Measurements from ENCODE around the gene BHMT. TPM values are rescaled to one million over a fixed set of nuclear protein-coding genes. Genes with fewer than 3 reads are reported as not detected.
"Not testable (repeated sequence)": the region's sequence is repeated elsewhere in the genome, so short reads cannot be mapped to it uniquely, and the experiment has no call there.

The BHMT gene
- total RNA-seq, 4 donors from 2014 or later, result 0.30 to 0.64 TPM; not detected in 2

DNA sequence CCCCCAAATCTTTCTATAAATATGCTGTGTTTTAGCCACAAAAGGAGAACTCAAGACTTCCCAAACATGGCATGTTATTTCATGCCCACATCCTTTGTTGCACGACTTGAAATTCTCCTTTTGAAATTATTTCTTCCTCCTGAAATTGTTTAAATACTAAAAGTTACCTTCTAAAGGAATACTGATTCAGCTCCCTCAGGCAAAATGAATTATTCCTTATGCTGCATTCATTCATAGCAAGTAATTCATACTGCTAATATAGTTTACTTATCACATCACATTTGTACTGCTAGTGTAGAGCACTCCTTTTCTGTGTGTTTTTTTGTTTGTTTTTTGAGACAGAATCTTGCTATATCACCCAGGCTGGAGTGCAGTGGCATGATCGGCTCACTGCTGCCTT is 45.7 kb downstream of the BHMT start:
- Histone ChIP-seq H3K9me3 (no peaks in the 10 kb centered on the region), H3K36me3 (no peaks in the 10 kb centered on the region), H3K4me1 (no peaks in the 10 kb centered on the region), H3K27me3 (no peaks in the 10 kb centered on the region), H3K27ac (no peak overlapping the region), H3K4me3 (no peak overlapping the region)
- 47% methylated on average over 2 of the region's 2 CpGs for WGBS
- DNase-seq (ENCODE audit: low spot score in 2 of 2), result no peak
- TF ChIP-seq, protein P1, sequence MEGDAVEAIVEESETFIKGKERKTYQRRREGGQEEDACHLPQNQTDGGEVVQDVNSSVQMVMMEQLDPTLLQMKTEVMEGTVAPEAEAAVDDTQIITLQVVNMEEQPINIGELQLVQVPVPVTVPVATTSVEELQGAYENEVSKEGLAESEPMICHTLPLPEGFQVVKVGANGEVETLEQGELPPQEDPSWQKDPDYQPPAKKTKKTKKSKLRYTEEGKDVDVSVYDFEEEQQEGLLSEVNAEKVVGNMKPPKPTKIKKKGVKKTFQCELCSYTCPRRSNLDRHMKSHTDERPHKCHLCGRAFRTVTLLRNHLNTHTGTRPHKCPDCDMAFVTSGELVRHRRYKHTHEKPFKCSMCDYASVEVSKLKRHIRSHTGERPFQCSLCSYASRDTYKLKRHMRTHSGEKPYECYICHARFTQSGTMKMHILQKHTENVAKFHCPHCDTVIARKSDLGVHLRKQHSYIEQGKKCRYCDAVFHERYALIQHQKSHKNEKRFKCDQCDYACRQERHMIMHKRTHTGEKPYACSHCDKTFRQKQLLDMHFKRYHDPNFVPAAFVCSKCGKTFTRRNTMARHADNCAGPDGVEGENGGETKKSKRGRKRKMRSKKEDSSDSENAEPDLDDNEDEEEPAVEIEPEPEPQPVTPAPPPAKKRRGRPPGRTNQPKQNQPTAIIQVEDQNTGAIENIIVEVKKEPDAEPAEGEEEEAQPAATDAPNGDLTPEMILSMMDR (IDR thresholded peaks at IDR 0.05), result no peak
- no peak for TF ChIP-seq POLR2AphosphoS5 (IDR thresholded peaks at IDR 0.05)
- no peak for TF ChIP-seq EP300 (IDR thresholded peaks at IDR 0.05)
- no peak for TF ChIP-seq POLR2A (IDR thresholded peaks at IDR 0.05)

DNA sequence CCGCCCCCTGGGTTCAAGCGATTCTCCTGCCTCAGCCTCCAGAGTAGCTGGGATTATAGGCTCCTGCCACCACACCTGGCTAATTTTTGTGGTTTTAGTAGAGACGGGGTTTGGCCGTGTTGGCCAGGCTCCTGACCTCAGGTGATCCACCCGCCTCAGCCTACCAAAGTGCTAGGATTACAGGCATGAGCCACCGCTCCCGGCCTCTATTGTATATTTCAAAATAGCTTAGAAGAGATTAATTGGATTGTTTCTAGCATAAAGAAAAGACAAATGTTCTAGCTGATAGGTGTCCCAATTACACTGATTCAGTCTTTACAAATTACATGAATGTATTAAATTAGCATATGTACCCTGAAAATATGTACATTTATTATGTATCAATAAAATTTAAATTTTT is 50.0 kb downstream of the BHMT start:
- not testable (repeated sequence) for H3K4me1 ChIP-seq; H3K9me3 ChIP-seq; DNase-seq (ENCODE audit: low spot score in 2 of 2); H3K36me3 ChIP-seq; H3K27ac ChIP-seq; H3K4me3 ChIP-seq; H3K27me3 ChIP-seq
- WGBS, result 83% methylated on average over 7 of the region's 7 CpGs

DNA sequence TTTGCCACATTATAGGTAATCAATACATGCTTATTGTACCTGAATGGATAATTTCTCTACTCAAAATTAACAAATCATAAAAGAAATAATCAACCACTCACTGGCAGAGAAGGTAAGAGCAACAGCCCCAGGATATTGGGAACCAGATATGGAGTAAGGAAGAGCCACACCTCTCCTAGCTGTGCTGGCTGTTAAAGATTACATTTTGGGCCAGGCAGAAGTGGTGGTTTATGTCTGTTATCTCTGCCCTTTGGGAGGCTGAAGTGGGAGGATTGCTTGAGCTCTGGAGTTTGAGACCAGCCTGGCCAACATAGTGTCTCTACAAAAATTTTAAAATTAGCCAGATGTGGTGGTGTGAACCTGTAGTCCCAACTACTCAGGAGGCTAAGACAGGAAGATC is 56.4 kb downstream of the BHMT start:
- H3K4me3 ChIP-seq, result no peak overlapping the region
- no peak for TF ChIP-seq POLR2A (IDR thresholded peaks at IDR 0.05)
- TF ChIP-seq EP300 (IDR thresholded peaks at IDR 0.05), result no peak
- TF ChIP-seq, protein P1 (IDR thresholded peaks at IDR 0.05), result no peak
- TF ChIP-seq POLR2AphosphoS5 (IDR thresholded peaks at IDR 0.05), result no peak
- H3K4me1 ChIP-seq, result no peaks in the 10 kb centered on the region

DNA sequence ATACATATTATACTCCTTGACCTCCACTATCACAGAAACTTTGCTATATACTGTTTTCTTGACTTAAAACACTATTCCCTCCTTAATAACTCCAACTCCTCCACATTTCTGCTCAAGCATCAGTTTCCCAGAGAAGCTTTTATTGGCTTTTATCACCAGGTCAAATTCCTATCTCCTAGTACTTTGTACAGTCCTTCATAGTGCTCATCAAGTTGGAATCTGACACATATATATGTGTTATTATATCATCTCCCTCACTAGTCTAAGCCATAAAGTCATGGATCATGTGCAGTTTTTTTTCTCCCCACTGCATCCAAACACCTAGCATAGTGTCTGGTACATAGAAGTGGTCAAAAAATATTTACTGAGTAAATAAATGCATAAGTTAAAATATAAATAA is 59.1 kb downstream of the BHMT start:
- Histone ChIP-seq H3K4me1 (no peaks in the 10 kb centered on the region), H3K9me3 (no peaks in the 10 kb centered on the region), H3K27me3 (no peaks in the 10 kb centered on the region), H3K4me3 (no peak overlapping the region), H3K27ac (no peak overlapping the region), H3K36me3 (no peaks in the 10 kb centered on the region)
- DNase-seq (ENCODE audit: low spot score in 2 of 2), result no peak
- TF ChIP-seq POLR2A (IDR thresholded peaks at IDR 0.05) (no peak), POLR2AphosphoS5 (IDR thresholded peaks at IDR 0.05) (no peak), EP300 (IDR thresholded peaks at IDR 0.05) (no peak)
- TF ChIP-seq, protein P1 (IDR thresholded peaks at IDR 0.05), result no peak

More for the DNA sequence above, 56.4 kb downstream of the BHMT start:
- Histone ChIP-seq H3K27ac (no peak overlapping the region), H3K9me3 (no peaks in the 10 kb centered on the region), H3K27me3 (no peaks in the 10 kb centered on the region), H3K36me3 (no peaks in the 10 kb centered on the region)
- DNase-seq (ENCODE audit: low spot score in 2 of 2), result no peak

DNA sequence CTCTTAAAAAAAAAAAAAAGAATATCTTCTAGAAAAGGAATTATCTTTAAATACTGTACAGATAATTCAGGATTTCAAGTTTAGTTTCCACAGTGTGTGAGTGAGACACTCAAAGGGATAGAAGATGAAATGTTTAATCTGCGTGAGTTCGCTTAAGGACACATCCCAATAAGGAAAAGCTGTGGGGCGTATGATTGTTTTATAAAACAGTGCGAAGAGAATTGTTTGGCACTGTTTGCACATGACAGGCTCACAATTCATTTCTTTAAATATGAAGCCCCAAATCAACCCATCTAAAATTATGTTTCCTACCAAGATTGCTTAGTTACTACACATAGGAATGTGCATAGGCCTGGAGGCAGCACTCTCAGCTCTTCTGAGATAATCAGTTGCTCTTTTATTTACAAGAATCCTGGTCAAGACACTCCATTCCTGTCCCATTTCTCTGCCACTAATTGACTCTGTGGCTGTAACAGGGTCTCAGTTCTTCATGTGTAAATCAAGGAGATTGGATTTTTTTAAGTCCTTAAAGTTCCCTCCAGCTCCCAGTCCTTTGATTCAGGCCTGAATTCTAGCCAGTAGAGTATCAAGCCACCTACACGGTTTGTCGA is 60.1 kb downstream of the BHMT start:
- H3K36me3 ChIP-seq, result no peaks in the 10 kb centered on the region
- 77% methylated on average over 6 of the region's 6 CpGs for WGBS
- H3K27ac ChIP-seq, result no peak overlapping the region
- H3K4me3 ChIP-seq, result no peak overlapping the region
- DNase-seq (ENCODE audit: low spot score in 2 of 2), result no peak
- TF ChIP-seq POLR2A (IDR thresholded peaks at IDR 0.05), result no peak
- no peak for TF ChIP-seq EP300 (IDR thresholded peaks at IDR 0.05)
- TF ChIP-seq, protein P1 (IDR thresholded peaks at IDR 0.05), result no peak
- TF ChIP-seq POLR2AphosphoS5 (IDR thresholded peaks at IDR 0.05), result no peak
- H3K9me3 ChIP-seq, result no peaks in the 10 kb centered on the region
- H3K4me1 ChIP-seq, result peaks cover 3% of the 10 kb centered on the region
- no peaks in the 10 kb centered on the region for H3K27me3 ChIP-seq

DNA sequence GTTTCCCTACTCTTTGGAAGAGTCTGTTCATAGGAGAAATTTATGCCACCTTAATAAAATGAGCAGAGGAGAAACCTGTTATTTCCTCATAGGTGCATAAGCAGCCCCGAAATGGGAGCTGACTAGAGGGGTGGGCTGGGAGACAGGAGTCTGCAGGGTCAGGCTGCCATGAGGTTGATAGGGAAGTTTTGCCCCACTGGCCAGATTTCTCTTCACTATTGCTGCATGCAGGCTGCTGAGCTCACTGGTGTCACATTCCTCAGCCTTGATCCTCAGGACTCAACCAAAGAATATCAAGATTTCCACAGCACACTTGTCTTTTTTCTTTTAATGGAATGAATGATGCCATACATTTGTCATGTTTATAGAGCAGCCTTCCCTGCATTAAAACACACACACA is 60.7 kb downstream of the BHMT start:
- 92% methylated on average over 1 of the region's 1 CpG for WGBS
- DNase-seq (ENCODE audit: low spot score in 2 of 2), result no peak
- Histone ChIP-seq H3K9me3 (no peaks in the 10 kb centered on the region), H3K27me3 (no peaks in the 10 kb centered on the region), H3K4me3 (no peak overlapping the region), H3K27ac (no peak overlapping the region), H3K36me3 (no peaks in the 10 kb centered on the region), H3K4me1 (peaks cover 3% of the 10 kb centered on the region)
- TF ChIP-seq POLR2A (IDR thresholded peaks at IDR 0.05) (no peak), POLR2AphosphoS5 (IDR thresholded peaks at IDR 0.05) (no peak), EP300 (IDR thresholded peaks at IDR 0.05) (no peak)
- TF ChIP-seq, protein P1 (IDR thresholded peaks at IDR 0.05), result no peak
